T-helper 2 cell treated with Interferon-gamma antibody and Interleukin-4, amounts not matched to agents 100 ng/mL and 5 ng/mL, for 36 hours (primary cell): Measurements from ENCODE around the gene PAAF1. TPM values are rescaled to one million over a fixed set of nuclear protein-coding genes. Genes with fewer than 3 reads are reported as not detected.
"Not testable (repeated sequence)": the region's sequence is repeated elsewhere in the genome, so short reads cannot be mapped to it uniquely, and the experiment has no call there.

Experiments
- intact Hi-C: fragments of 100-400 bp; cut with micrococcal nuclease; formaldehyde crosslinking; loops from one replicate; pipeline ENCODE4 v1.15.1; 2023
- total RNA-seq: library from RNA; stranded (reverse); gene quantifications from 2 replicates; pipeline ENCODE4 v1.2.3, GENCODE V29; 2022

Gene PAAF1
- total RNA-seq, 1 donor from 2014 or later = 21.1 TPM

GRCh38 chr11:73880449-73880848, 3.6 kb downstream of the PAAF1 start:
- intact Hi-C loops = not testable (repeated sequence)

- intact Hi-C loops = no loop called here
Observed at GRCh38 chr11:73883856-73884255, 7.1 kb downstream of the PAAF1 start.

GRCh38 chr11:73888244-73888643, 11.4 kb downstream of the PAAF1 start:
- intact Hi-C loops = no loop called here

- intact Hi-C loops = no loop called here
Observed at GRCh38 chr11:73889019-73889418, 12.2 kb downstream of the PAAF1 start.

- intact Hi-C loops = no loop called here
Observed at GRCh38 chr11:73889536-73889935, 12.7 kb downstream of the PAAF1 start.

- intact Hi-C loops = no loop called here
Observed at GRCh38 chr11:73893041-73893440, 16.2 kb downstream of the PAAF1 start.

- intact Hi-C loops = no loop called here
Observed at GRCh38 chr11:73894725-73895335, 18.0 kb downstream of the PAAF1 start.

- intact Hi-C loops = no loop called here
Observed at GRCh38 chr11:73902303-73902702, 25.5 kb downstream of the PAAF1 start.

GRCh38 chr11:73907191-73907590, 30.4 kb downstream of the PAAF1 start:
- intact Hi-C loops = no loop called here

- intact Hi-C loops = no loop called here
Observed at GRCh38 chr11:73912026-73912425, 35.2 kb downstream of the PAAF1 start.

GRCh38 chr11:73913472-73913871, 36.7 kb downstream of the PAAF1 start:
- intact Hi-C loops = no loop called here

GRCh38 chr11:73914284-73914683, 37.5 kb downstream of the PAAF1 start:
- intact Hi-C loops = no loop called here

GRCh38 chr11:73916435-73916834, 39.6 kb downstream of the PAAF1 start:
- intact Hi-C loops = no loop called here

- intact Hi-C loops = no loop called here
Observed at GRCh38 chr11:73921180-73921579, 44.4 kb downstream of the PAAF1 start.

GRCh38 chr11:73929388-73929787, 52.6 kb downstream of the PAAF1 start:
- intact Hi-C loops = no loop called here

- intact Hi-C loops = no loop called here
Observed at GRCh38 chr11:73931039-73931645, 54.3 kb downstream of the PAAF1 start.

- intact Hi-C loops = no loop called here
Observed at GRCh38 chr11:73931951-73932350, 55.2 kb downstream of the PAAF1 start.

- intact Hi-C loops = no loop called here
Observed at GRCh38 chr11:73932781-73933180, 56.0 kb downstream of the PAAF1 start.

GRCh38 chr11:73936047-73936446, 59.2 kb downstream of the PAAF1 start:
- intact Hi-C loops = not testable (repeated sequence)

GRCh38 chr11:73939096-73939495, 62.3 kb downstream of the PAAF1 start:
- intact Hi-C loops = no loop called here

- intact Hi-C loops = no loop called here
Observed at GRCh38 chr11:73940801-73941570, 64.2 kb downstream of the PAAF1 start.

GRCh38 chr11:73942010-73942409, 65.2 kb downstream of the PAAF1 start:
- intact Hi-C loops = no loop called here

- intact Hi-C loops = no loop called here
Observed at GRCh38 chr11:73944085-73944484, 67.3 kb downstream of the PAAF1 start.
